Testis (tissue), 2 donors: ENCODE measurements around the gene ERMP1.

Experiments
- POLR2A ChIP-seq: fragments of 450-650 bp; IDR thresholded peaks from one replicate; pipeline ENCODE4 v1.6.1; 2017; ENCODE audit warnings: antibody characterized with exemption, mild to moderate bottlenecking, moderate library complexity
- TF ChIP-seq, protein P1 (sequence below), 3 experiments: fragments of 450-650 bp in 2 of 3; fragments of 200-600 bp in 1 of 3; sonication (generic) in 1 of 3; IDR thresholded peaks; one replicate each; pipeline ENCODE4 v1.5.1; 2016 to 2019; ENCODE audit warnings: antibody characterized with exemption in 3 of 3, mild to moderate bottlenecking in 2 of 3, moderate library complexity in 1 of 3

DNA sequence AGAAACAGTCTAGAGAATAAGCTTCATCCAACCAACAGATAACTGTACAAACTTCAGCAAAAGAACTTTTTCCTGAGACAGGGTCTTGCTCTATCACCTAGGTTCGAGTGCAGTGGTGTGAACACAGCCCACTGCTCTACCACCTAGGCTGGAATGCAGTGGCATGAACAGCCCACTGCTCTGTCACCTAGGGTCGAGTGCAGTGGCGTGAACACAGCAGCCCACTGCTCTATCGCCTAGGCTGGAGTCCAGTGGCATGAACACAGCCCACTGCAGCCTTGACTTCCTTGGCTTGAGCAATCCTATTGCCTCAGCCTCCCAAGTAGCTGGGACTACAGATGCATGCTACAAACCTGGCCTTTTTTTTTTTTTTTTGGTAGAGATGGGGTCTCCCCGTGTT is 43.4 kb downstream of the ERMP1 start:
- TF ChIP-seq, protein P1, sequence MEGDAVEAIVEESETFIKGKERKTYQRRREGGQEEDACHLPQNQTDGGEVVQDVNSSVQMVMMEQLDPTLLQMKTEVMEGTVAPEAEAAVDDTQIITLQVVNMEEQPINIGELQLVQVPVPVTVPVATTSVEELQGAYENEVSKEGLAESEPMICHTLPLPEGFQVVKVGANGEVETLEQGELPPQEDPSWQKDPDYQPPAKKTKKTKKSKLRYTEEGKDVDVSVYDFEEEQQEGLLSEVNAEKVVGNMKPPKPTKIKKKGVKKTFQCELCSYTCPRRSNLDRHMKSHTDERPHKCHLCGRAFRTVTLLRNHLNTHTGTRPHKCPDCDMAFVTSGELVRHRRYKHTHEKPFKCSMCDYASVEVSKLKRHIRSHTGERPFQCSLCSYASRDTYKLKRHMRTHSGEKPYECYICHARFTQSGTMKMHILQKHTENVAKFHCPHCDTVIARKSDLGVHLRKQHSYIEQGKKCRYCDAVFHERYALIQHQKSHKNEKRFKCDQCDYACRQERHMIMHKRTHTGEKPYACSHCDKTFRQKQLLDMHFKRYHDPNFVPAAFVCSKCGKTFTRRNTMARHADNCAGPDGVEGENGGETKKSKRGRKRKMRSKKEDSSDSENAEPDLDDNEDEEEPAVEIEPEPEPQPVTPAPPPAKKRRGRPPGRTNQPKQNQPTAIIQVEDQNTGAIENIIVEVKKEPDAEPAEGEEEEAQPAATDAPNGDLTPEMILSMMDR (IDR thresholded peaks at IDR 0.05), result no peak
- TF ChIP-seq POLR2A, result no peak
